ENCODE measurements around the gene RAB40C. TPM values are rescaled to one million over a fixed set of nuclear protein-coding genes. Genes with fewer than 3 reads are reported as not detected.

The RAB40C gene
- total and polyA plus RNA-seq, 2 donors from 2014 or later = 18.1 to 24.0 TPM

- H3K4me1 ChIP-seq (ENCODE audit: control insufficient read depth in 2 of 3, insufficient read depth in 2 of 3, low read depth in 1 of 3, low read length in 3 of 3) = peaks cover 0 to 10% (median 0%) of the 10 kb centered on the region in 3 donors
- no peak overlapping the region for H3K27ac ChIP-seq (ENCODE audit: low read depth in 2 of 2, low read length in 2 of 2)
- DNase-seq = no peak
- no peaks in the 10 kb centered on the region for H3K9me3 ChIP-seq (ENCODE audit: control insufficient read depth in 2 of 3, insufficient read depth in 1 of 3, low read length in 3 of 3)
- intact Hi-C loops (cut with DNase I) = no loop called here
- TF ChIP-seq, protein P1, sequence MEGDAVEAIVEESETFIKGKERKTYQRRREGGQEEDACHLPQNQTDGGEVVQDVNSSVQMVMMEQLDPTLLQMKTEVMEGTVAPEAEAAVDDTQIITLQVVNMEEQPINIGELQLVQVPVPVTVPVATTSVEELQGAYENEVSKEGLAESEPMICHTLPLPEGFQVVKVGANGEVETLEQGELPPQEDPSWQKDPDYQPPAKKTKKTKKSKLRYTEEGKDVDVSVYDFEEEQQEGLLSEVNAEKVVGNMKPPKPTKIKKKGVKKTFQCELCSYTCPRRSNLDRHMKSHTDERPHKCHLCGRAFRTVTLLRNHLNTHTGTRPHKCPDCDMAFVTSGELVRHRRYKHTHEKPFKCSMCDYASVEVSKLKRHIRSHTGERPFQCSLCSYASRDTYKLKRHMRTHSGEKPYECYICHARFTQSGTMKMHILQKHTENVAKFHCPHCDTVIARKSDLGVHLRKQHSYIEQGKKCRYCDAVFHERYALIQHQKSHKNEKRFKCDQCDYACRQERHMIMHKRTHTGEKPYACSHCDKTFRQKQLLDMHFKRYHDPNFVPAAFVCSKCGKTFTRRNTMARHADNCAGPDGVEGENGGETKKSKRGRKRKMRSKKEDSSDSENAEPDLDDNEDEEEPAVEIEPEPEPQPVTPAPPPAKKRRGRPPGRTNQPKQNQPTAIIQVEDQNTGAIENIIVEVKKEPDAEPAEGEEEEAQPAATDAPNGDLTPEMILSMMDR (IDR thresholded peaks at IDR 0.05; ENCODE audit: borderline replicate concordance, extremely low read depth, insufficient read depth) = no peak
- FAIRE-seq = no peak
- no peak overlapping the region for H3K4me3 ChIP-seq (ENCODE audit: low read length in 3 of 3)
- no peak overlapping the region for H3K9ac ChIP-seq (ENCODE audit: low read length in 3 of 3)
- no peaks in the 10 kb centered on the region for H3K36me3 ChIP-seq (ENCODE audit: control insufficient read depth in 2 of 3, insufficient read depth in 3 of 3, low read length in 3 of 3)
- no peaks in the 10 kb centered on the region for H3K27me3 ChIP-seq (ENCODE audit: control insufficient read depth, insufficient read depth, low read length)
Observed at GRCh38 chr16:660132-660458, 70.2 kb downstream of the RAB40C start.

- no peaks in the 10 kb centered on the region for H3K27me3 ChIP-seq (ENCODE audit: control insufficient read depth, insufficient read depth, low read length)
- intact Hi-C loops (cut with DNase I) = no loop called here
- no peak for FAIRE-seq
- H3K4me3 ChIP-seq (ENCODE audit: low read length in 3 of 3) = no peak overlapping the region
- DNase-seq = peak; percentile 89 to 98 (median 94)
- TF ChIP-seq, protein P1 (IDR thresholded peaks at IDR 0.05; ENCODE audit: borderline replicate concordance, extremely low read depth, insufficient read depth) = peak; percentile 67
- H3K27ac ChIP-seq (ENCODE audit: low read depth in 2 of 2, low read length in 2 of 2) = no peak overlapping the region
- no peaks in the 10 kb centered on the region for H3K36me3 ChIP-seq (ENCODE audit: control insufficient read depth in 2 of 3, insufficient read depth in 3 of 3, low read length in 3 of 3)
- H3K9me3 ChIP-seq (ENCODE audit: control insufficient read depth in 2 of 3, insufficient read depth in 1 of 3, low read length in 3 of 3) = no peaks in the 10 kb centered on the region
- no peak overlapping the region for H3K9ac ChIP-seq (ENCODE audit: low read length in 3 of 3)
- H3K4me1 ChIP-seq (ENCODE audit: control insufficient read depth in 2 of 3, insufficient read depth in 2 of 3, low read depth in 1 of 3, low read length in 3 of 3) = peaks cover 0 to 10% (median 0%) of the 10 kb centered on the region in 3 donors
Observed at GRCh38 chr16:660459-661183, 70.8 kb downstream of the RAB40C start.

GRCh38 chr16:661184-661821 lies 71.4 kb downstream of the RAB40C start:
- Histone ChIP-seq H3K9me3 (ENCODE audit: control insufficient read depth in 2 of 3, insufficient read depth in 1 of 3, low read length in 3 of 3) (no peaks in the 10 kb centered on the region), H3K36me3 (ENCODE audit: control insufficient read depth in 2 of 3, insufficient read depth in 3 of 3, low read length in 3 of 3) (no peaks in the 10 kb centered on the region), H3K9ac (ENCODE audit: low read length in 3 of 3) (peak overlapping the region in 1 of 3 donors; percentile 19), H3K27me3 (ENCODE audit: control insufficient read depth, insufficient read depth, low read length) (no peaks in the 10 kb centered on the region), H3K4me3 (ENCODE audit: low read length in 3 of 3) (no peak overlapping the region), H3K4me1 (ENCODE audit: control insufficient read depth in 2 of 3, insufficient read depth in 2 of 3, low read depth in 1 of 3, low read length in 3 of 3) (peaks cover 0 to 10% (median 0%) of the 10 kb centered on the region in 3 donors), H3K27ac (ENCODE audit: low read depth in 2 of 2, low read length in 2 of 2) (peak overlapping the region in 1 of 2 donors; percentile 13)
- TF ChIP-seq, protein P1 (IDR thresholded peaks at IDR 0.05; ENCODE audit: borderline replicate concordance, extremely low read depth, insufficient read depth) = no peak
- DNase-seq (no peak), FAIRE-seq (no peak)
- intact Hi-C loops (cut with DNase I) = no loop called here

All from kidney (tissue), 14 donors.